ENCODE results near the gene TTPAL.
A peak's percentile ranks its signal among the peaks of the same experiment; 100 is the strongest.

TTPAL gene, protein sequence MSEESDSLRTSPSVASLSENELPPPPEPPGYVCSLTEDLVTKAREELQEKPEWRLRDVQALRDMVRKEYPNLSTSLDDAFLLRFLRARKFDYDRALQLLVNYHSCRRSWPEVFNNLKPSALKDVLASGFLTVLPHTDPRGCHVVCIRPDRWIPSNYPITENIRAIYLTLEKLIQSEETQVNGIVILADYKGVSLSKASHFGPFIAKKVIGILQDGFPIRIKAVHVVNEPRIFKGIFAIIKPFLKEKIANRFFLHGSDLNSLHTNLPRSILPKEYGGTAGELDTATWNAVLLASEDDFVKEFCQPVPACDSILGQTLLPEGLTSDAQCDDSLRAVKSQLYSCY

DNA sequence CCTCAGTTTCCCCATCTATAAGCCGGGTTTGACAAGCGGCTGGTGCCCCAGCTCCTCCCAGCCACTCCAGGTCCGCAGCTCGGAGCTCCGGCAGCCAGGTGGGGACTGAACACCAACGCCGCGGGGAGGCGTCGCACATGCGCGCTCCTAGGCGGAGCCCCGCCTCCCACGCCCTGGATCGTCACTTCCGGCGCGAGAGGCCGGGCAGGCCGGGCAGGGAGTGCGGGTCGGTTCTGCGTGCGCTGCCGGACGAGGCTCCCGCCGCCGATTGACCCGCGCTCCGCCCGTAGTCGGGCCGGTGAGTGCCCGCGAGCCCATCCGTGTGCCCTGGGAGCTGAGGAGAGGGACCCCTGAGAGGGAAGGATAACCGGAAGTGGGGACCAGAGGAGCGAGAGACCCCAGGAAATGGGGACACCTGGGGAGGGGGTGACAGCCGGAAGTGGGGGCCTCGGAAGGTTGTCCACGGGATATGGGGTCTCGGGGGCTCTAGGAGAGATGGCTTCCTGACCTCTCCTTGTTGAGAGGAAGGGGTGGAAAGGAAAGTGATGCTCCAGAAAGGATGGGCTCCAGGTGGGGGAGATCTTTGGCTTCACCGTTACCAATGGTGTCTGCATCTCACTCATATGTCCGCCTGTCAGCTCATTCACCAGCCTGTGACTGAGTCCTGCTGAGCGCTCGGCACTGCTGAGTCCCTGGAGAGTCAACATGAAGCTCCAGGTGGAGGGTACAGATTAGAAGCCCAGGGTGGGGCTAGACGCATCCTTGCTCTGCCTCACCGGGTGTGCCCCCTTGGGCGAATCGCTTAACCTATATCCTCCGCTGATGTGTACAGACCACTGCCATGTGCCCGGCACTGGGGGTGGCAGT is at the start of gene TTPAL:
Gene TTPAL, plus strand, starts transcription at position 181 of the 867 bp plus-strand sequence. CDS start 4,126 bp downstream, outside the sequence.
- peak; percentile 79 for DNase-seq (ENCODE audit: low spot score)

DNA sequence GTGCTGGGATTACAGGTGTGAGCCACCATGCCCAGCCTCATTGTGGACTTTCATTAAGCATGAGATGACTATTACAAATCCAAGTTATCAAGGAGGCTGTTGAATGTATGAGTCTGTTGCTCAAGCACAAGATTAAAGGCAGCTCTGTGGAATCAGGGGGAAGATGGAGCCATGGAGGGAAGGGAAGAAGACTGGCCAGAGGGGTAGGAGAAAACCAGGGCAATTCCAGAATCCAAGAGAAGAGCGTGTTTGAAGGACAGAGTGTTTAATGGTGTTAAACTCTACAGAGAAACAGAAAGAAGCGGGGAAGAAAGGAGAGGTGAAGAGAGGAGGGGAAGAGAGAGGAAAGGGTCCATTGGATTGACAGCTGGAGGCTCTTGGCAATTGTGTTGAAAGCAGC is 49.8 kb upstream of the TTPAL start:
- no peak for DNase-seq (ENCODE audit: low spot score)

DNA sequence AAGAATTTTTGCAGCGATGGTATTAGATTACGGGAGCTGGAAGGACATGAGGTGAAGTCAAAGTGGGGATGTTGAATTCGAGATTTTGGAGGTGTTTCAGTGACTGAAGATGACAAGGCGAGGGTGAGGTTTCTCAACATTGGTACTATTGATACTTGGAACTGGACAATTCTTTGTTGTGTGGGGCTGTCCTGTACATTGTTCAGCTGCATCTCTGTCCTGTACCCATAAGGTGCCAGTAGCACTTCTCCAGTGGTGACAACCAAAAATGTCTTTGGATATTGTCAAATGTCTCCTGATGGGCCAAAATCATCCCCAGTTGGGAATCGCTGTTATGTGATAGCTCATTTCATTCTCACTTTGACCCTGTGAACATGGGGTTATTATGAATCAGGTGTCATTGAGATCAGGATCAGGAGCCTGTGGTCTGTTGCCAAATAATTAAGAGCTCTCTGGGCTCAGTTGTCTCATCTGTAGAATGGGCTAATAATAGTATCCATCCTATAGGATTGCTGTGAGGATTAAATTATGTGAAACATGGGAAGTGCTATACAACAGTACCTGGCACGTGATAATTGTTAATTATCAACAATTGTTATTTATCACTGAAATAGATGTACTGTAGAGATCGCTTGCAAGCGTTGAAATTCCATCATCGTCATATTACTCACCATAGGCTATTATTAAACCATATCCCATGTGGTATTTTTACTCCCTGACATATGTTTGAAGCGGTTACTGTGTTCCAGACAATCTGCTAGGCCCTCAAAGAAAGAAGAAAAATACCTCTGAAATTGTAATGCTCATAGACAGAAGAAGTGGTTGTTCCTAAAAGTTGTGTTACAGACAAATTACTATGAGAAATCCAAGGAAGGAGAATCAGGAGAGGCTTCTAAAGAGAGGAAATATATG is 48.5 kb upstream of the TTPAL start:
- no peak for DNase-seq (ENCODE audit: low spot score)

DNA sequence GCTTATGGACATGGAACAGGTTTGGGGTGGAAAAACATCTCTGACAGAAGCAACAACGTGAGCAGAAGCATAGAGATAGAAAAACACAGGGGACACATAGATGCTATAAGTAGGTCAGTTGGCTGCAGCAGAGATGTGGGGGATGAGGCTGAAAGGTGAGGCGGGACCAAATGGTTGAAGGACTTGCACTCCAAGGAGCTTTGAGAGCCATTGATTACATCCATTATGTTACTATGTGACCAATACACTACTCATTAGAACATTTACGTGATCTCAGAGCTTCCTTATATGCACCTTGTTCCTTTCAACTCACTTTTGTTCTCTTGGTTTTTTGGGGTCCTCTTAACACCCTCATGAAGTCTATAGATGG is 47.9 kb upstream of the TTPAL start:
- DNase-seq (ENCODE audit: low spot score) = no peak

DNA sequence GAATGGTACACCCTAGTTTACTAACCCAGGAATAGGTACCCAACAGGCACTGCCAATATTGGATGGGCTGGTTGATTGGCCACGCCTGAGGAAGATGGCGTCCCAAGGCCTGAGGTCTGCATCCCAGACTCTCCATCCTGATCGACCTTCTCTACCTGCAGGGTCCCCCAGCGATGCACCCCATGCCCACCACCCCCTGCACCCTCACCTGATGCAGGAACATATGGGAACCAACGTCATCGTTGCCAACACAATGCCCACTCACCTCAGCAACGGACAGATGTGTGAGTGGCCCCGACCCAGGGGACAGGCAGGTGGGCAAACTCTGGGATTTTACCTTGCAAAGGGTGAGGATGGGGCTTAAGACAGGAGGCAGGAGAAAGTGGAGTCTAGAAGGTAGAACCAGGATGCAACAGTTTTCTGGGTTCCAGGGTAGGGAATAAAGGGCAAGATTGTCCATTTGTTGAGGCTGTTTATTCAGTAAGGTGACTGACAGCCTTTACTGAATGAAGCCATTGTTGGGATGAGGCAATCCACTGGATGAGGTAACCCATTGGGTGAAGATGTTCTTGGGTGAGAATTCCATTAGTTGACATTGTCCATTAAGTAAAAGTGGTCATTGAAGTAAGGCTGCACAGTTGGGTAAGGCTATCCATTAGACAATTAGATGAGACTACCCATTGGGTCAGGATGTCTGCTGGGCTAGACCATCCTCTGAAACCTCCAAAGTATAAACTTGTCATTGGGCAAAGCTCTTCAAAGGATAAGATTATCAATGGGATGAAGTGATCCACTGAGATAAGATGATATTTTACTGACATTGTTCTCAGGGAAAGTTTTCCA is 47.3 kb upstream of the TTPAL start:
- peak; percentile 34 for DNase-seq (ENCODE audit: low spot score)

DNA sequence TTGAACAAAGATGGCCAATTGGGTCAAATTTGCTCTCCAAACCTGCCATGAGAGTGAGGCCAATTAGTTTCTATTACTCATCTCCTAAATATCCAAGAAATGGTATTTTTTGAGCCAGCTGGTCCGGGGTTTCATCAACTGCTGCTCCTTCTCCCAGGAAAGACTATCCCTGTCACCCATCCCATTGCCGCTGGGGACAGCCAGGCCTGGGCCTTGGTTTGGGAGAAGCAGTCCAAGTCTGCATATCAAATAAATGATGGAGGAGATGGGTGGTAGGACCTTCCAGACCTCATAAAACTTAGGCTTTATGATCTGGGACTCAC is 46.7 kb upstream of the TTPAL start:
- DNase-seq (ENCODE audit: low spot score) = no peak

DNA sequence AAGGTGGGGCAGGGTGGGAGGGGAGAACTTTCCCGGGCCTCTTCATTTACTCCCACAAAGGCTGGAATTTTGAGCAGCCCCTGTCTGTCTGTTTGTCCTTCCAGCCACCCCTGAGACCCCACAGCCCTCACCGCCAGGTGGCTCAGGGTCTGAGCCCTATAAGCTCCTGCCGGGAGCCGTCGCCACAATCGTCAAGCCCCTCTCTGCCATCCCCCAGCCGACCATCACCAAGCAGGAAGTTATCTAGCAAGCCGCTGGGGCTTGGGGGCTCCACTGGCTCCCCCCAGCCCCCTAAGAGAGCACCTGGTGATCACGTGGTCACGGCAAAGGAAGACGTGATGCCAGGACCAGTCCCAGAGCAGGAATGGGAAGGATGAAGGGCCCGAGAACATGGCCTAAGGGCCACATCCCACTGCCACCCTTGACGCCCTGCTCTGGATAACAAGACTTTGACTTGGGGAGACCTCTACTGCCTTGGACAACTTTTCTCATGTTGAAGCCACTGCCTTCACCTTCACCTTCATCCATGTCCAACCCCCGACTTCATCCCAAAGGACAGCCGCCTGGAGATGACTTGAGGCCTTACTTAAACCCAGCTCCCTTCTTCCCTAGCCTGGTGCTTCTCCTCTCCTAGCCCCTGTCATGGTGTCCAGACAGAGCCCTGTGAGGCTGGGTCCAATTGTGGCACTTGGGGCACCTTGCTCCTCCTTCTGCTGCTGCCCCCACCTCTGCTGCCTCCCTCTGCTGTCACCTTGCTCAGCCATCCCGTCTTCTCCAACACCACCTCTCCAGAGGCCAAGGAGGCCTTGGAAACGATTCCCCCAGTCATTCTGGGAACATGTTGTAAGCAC is 46.0 kb upstream of the TTPAL start:
- DNase-seq (ENCODE audit: low spot score) = no peak

DNA sequence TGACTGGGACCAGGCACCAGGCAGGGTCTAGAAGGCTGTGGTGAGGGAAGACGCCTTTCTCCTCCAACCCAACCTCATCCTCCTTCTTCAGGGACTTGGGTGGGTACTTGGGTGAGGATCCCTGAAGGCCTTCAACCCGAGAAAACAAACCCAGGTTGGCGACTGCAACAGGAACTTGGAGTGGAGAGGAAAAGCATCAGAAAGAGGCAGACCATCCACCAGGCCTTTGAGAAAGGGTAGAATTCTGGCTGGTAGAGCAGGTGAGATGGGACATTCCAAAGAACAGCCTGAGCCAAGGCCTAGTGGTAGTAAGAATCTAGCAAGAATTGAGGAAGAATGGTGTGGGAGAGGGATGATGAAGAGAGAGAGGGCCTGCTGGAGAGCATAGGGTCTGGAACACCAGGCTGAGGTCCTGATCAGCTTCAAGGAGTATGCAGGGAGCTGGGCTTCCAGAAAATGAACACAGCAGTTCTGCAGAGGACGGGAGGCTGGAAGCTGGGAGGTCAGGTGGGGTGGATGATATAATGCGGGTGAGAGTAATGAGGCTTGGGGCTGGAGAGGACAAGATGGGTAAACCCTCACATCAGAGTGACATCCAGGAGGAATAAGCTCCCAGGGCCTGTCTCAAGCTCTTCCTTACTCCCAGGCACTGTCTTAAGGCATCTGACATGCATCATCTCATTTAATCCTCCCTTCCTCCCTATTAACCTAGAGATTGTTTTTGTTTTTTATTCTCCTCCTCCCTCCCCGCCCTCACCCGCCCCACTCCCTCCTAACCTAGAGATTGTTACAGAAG is 45.2 kb upstream of the TTPAL start:
- DNase-seq (ENCODE audit: low spot score) = no peak

DNA sequence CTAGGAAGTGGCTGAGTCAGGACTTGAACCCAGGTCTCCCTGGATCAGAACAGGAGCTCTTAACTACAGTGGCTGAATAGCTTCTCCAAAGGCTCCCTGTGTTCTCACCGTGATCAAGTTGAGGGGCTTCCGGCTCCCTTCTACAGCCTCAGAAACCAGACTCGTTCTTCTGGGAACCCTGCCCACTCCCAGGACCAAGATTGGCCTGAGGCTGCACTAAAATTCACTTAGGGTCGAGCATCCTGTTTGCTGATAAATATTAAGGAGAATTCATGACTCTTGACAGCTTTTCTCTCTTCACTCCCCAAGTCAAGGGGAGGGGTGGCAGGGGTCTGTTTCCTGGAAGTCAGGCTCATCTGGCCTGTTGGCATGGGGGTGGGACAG is 44.6 kb upstream of the TTPAL start:
- no peak for DNase-seq (ENCODE audit: low spot score)

DNA sequence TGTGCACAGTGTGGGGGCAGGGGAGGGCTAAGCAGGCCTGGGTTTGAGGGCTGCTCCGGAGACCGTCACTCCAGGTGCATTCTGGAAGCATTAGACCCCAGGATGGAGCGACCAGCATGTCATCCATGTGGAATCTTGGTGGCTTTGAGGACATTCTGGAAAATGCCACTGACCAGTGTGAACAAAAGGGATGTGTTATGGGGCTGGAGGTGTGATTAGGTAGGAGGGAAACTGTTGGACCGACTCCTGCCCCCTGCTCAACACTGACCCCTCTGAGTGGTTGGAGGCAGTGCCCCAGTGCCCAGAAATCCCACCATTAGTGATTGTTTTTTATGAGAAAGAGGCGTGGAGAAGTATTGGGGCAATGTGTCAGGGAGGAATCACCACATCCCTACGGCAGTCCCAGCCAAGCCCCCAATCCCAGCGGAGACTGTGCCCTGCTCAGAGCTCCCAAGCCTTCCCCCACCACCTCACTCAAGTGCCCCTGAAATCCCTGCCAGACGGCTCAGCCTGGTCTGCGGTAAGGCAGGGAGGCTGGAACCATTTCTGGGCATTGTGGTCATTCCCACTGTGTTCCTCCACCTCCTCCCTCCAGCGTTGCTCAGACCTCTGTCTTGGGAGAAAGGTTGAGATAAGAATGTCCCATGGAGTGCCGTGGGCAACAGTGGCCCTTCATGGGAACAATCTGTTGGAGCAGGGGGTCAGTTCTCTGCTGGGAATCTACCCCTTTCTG is 44.0 kb upstream of the TTPAL start:
- DNase-seq (ENCODE audit: low spot score) = no peak

DNA sequence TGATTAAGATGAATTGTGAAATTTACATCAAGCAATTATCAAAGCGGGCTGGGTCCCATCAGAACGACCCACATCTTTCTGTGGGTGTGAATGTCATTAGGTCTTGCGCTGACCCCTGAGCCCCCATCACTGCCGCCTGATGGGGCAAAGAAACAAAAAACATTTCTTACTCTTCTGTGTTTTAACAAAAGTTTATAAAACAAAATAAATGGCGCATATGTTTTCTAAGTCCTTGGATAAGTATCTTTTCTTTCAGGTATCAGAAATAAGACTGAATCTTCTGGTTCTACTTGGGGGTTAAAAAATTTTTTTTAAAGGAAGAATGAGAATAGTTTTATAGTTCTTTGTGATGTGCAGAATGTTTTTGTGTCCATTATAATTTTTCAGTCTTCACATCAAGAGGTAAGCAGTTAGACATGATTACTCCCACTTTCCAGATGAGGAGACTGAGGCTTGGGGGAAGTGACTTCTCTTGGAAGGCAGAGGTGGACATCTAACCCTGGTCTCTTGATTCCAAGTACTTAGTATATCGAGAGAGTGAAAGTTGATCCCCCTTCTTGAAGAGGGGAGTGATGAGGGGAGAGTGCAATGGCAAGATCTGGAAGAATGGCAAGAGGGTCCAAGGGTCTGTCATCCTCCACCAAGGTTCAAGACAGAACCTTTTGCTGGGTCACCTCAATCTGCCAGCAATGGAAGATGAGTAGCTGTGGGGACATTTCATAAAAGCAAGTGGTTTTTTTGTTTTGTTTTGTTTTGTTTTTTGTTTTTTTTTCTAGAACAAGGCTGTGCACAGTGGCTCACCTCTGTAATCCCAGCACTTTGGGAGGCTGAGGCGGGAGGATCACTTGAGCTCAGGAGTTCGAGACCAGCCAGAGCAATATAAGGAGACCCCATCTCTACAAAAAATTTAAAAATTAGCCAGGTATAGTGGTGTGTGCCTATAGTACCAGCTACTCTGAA is 42.8 kb upstream of the TTPAL start:
- no peak for DNase-seq (ENCODE audit: low spot score)

DNA sequence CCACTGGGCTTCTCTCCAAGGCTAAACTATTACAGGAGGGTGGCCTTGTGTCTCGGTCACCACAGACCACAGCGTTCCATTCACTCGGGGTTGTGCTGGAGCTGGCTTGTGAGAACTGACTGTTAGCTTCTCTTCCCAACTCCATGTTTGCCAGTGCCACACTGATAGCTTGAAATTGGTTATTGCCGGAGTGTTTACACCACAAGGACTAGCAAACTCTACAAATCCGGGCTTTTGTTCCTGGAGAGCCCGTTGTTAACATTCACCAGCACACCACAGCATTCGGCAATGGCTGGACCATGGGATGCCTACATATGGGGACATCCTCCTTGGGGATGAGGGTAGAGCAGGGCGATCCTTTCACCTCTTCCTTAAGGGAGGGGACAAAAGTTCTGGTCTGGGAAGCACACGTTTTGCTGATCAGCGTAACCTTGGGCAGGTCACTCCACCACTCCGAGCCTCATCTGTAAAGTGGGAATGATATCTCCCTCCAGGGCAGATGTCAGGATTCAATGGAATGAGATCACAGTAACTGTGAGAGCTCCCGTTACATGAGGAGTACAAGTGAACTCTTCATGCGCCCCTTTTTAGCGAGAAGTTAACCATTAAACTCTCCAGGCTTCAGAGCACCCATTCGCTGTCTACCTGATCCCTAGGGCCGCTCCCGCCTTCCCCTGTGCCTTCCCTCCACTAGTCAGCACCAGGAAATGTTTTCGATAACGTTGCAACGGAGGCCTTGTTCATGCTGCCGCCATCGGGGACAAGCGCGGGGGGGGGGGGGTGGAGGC is 41.7 kb upstream of the TTPAL start:
- no peak for DNase-seq (ENCODE audit: low spot score)

DNA sequence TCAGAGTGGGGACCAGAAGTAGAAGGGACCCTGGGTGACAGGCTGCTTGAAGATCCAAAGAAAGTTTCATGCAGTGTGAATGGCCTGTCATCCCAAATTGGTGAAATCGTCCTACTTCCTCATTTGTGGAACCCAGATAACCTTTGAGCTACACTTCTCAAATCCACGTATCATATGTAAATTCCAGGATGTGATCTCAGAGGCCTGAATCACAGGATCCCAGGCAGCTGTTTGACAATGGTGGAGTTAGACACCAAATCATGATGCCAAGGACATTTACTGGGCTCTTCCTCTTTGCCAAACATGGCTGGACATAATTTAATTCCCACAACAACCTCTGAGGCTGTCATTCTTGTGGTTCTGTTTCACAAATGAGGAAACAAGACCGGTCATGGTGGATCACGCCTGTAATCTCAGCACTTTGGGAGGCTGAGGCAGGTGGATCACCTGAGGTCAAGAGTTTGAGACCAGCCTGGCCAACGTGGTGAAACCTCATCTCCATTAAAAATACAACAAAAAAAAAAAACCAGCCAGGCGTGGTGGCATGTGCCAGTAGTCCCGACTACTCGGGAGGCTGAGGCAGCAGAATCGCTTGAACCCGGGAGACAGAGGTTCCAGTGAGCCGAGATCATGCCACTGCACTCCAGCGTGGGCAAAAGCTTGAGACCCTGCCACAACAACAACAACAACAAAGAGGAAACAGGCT is 39.9 kb upstream of the TTPAL start:
- DNase-seq (ENCODE audit: low spot score) = no peak

DNA sequence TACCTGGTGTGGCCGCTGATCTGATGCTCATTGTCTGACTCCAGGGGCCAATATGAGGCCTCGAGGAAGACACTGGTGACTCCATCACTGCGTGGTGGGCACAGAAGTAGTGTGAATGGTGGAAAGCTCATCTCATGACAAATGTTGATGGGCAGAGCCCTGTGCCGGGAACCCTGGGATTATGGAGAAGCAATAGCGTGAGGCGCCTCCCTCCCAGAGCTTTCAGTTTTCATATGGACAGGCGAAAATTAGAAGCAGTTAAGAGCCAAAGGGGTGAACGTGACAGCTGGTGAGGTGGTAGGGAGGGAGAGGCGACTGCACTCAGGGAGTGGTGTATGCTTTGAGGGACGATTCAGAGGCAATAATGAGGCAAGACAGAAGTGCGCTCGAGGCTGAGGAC is 39.3 kb upstream of the TTPAL start:
- no peak for DNase-seq (ENCODE audit: low spot score)

DNA sequence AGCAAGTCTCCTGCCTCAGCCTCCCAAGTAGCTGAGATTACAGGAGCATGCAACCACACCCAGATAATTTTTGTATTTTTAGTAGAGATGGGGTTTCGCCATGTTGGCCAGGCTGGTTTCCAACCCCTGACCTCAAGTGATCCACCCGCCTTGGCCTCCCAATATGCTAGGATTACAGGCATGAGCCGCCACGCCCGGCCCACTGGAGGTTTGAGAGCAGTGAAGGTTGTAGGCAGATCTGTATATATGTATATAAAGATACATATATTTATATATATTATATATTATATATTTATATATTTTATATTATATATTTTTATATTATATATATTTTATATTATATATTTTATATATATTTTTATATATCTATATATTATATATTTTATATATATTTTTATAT is 38.2 kb upstream of the TTPAL start:
- no peak for DNase-seq (ENCODE audit: low spot score)

DNA sequence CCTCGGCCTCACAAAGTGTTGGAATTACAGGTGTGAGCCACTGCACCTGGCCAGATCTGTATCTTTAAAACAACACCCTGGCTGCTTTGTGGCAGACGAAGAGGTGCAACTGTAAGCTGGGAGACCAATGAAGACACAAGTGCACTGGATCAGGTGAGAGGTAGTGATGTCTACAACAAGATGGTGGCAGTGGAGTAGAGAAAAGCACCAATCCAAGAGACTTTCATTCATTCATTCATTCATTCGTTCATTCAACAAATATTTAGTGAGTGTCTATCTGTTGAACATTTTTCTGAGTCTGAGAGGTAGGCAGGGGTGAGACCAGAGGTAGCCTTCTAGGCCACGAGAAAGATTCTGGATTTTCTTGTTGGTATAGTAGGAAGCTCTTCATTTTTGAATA is 36.9 kb upstream of the TTPAL start:
- DNase-seq (ENCODE audit: low spot score) = no peak
